ENCODE results near the gene SNX22.
"Not testable (repeated sequence)": the region's sequence is repeated elsewhere in the genome, so short reads cannot be mapped to it uniquely, and the experiment has no call there.

The SNX22 gene

DNA sequence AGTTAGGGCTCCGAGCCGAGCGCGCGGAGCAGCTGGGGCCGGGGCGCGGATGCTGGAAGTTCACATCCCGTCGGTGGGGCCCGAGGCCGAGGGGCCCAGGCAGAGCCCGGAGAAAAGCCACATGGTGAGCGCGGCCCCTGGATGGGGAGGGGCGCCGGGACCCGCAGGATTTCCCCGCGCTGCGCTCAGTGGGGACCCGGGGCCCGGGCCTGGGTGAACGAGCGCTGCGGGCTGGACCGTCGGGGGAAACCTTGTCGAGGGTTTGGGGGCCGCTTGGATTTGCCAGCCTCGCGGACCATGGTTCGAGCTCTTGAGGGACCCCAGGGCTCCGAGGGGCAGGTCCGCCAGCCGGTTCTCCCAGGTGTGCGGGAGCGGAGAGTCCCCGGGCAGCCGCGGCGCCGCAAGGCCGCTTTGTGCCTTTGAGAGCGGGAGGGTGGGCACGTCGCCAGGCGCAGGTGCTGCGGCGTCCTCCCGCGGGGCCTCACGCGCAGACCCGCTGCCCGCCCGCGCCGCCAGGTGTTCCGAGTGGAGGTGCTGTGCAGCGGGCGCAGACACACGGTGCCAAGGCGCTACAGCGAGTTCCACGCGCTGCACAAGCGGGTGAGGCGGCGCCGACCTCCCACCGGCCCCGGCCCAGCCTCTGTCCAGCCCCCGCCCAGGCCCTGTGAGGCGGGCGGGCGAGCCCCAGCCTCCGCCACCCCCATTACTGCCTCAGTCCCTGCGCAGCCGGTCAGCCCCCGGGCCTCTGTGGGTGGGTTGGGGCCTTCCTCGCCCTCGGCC lies at the start of gene SNX22:
Gene SNX22, plus strand, starts transcription at position 5 of the 780 bp plus-strand sequence. Its CDS starts 45 bp downstream, at position 50.
- H3K9me3 Mint-ChIP-seq: no peaks in the 10 kb centered on the region

DNA sequence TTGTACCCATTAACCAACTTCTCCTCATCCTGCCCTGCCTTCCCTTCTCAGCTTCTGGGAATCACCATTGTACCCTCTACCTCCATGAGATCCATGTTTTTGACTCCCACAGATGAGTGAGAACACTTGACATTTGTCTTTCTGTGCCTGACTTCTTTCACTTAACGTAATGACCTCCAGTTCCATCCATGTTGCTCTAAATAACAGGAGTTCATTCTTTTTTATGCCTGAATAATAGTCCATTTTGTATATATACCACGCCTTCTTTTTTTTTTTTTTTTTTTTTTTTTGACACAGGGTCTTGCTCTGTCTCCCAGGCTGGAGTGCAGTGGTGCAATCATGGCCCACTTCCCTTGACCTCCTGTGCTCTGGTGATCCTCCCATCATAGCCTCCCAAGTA lies 49.0 kb upstream of the SNX22 start:
- no peak for DNase-seq (ENCODE audit: low spot score in 2 of 2)
- peaks cover 2% of the 10 kb centered on the region for H3K9me3 Mint-ChIP-seq
- no peak overlapping the region for H3K27ac Mint-ChIP-seq
- peaks cover 25% of the 10 kb centered on the region for H3K4me1 Mint-ChIP-seq
- H3K4me3 Mint-ChIP-seq: no peak overlapping the region
- H3K36me3 Mint-ChIP-seq: peaks cover 7% of the 10 kb centered on the region
- ATAC-seq (ENCODE audit: low read depth): no peak
- no peaks in the 10 kb centered on the region for H3K27me3 Mint-ChIP-seq

More for the DNA sequence above, at the start of gene SNX22:
- H3K4me1 Mint-ChIP-seq: peaks cover 32% of the 10 kb centered on the region
- peak; percentile 16 for ATAC-seq (ENCODE audit: low read depth)
- H3K27ac Mint-ChIP-seq: peak within 1 kb of the TSS; percentile 89
- peak; percentile 40 to 59 for DNase-seq (ENCODE audit: low spot score in 2 of 2)
- peaks cover 12% of the 10 kb centered on the region for H3K36me3 Mint-ChIP-seq
- peak within 1 kb of the TSS; percentile 89 for H3K4me3 Mint-ChIP-seq
- H3K27me3 Mint-ChIP-seq: no peaks in the 10 kb centered on the region

DNA sequence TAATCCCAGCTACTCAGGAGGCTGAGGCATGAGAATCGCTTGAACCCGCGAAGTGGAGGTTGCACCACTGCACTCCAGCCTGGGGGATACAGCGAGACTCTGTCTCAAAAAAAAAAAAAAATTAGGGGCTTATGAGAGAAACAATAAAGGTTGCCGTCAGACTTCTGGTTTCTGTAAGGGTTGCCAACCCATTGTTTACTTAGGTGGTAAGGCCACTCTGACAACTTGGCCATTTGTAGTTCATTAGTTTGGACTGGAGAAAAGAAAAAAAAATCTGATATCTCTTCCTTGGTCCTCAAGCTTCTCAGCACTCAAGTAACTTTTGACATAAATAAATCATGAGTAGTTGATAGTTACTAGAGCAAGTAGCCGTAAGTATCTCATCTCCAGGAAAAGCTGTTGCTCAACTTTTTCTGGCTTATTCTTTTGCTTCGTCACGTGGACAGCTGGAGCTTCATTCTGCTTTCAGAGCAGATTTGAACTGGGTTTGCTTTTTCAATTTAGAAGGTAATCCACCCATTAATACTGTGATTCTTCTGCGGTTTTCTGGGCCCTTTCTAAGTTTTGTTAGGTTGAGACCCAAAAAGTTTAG lies 46.3 kb upstream of the SNX22 start:
- Mint-ChIP-seq H3K27ac (no peak overlapping the region), H3K9me3 (peaks cover 2% of the 10 kb centered on the region), H3K27me3 (no peaks in the 10 kb centered on the region), H3K4me1 (peaks cover 27% of the 10 kb centered on the region), H3K36me3 (peaks cover 7% of the 10 kb centered on the region), H3K4me3 (no peak overlapping the region)
- no peak for DNase-seq (ENCODE audit: low spot score in 2 of 2)
- no peak for ATAC-seq (ENCODE audit: low read depth)

DNA sequence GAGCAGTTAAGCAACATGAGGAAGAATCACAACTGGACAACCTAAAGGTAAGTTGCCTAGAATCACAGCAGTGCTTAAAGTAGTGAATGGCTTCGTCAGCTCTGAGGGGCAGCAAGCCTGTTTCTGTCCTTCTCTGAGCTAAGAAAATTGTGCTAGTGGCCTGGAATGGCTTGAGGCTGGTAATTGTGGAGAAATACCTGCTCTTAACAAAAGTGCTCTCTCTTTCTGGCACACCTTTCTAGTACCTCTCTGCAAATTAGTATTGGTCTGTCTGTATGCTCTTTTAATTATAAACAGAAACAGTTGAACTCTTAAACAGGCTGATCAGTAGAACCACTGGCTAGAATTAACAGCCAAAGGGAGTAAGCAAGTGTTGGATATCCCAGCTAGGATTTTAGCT lies 44.2 kb upstream of the SNX22 start:
- H3K9me3 Mint-ChIP-seq: peaks cover 2% of the 10 kb centered on the region
- H3K27ac Mint-ChIP-seq: no peak overlapping the region
- DNase-seq (ENCODE audit: low spot score in 2 of 2): no peak
- no peak overlapping the region for H3K4me3 Mint-ChIP-seq
- H3K4me1 Mint-ChIP-seq: peaks cover 37% of the 10 kb centered on the region
- H3K27me3 Mint-ChIP-seq: no peaks in the 10 kb centered on the region
- H3K36me3 Mint-ChIP-seq: peaks cover 11% of the 10 kb centered on the region
- ATAC-seq (ENCODE audit: low read depth): no peak

DNA sequence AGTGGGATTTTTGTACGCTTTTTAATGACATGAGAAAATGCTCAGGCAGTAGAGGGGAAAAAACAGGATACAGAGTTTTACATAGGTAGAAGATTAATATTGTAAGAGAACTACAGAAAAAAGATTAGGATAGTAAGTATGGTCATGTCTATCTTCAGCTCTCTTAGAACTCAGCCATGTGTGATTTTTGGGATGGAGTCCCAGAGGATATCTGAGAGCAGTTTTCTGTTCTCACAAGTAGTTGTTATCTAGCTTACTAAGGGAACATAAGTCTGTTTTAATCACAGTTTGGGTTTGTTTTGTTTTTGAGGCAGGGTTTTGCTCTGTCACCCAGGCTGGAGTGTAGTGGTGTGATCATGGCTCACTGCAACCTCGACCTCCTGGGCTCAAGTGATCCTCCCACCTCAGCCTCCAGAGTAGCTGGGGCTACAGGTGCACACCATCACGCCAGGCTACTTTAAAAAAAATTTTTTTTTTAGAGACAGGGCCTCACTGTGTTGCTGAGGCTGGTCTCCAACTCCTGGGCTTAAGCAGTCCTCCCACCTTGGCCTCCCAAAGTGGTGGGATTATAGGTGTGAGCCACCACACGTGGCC lies 41.3 kb upstream of the SNX22 start:
- ATAC-seq (ENCODE audit: low read depth); H3K9me3 Mint-ChIP-seq; H3K4me3 Mint-ChIP-seq; H3K27me3 Mint-ChIP-seq; DNase-seq (ENCODE audit: low spot score in 2 of 2): not testable (repeated sequence)
- Mint-ChIP-seq H3K4me1 (peaks cover 40% of the 10 kb centered on the region), H3K36me3 (peaks cover 21% of the 10 kb centered on the region), H3K27ac (peak overlapping the region; percentile 87)

DNA sequence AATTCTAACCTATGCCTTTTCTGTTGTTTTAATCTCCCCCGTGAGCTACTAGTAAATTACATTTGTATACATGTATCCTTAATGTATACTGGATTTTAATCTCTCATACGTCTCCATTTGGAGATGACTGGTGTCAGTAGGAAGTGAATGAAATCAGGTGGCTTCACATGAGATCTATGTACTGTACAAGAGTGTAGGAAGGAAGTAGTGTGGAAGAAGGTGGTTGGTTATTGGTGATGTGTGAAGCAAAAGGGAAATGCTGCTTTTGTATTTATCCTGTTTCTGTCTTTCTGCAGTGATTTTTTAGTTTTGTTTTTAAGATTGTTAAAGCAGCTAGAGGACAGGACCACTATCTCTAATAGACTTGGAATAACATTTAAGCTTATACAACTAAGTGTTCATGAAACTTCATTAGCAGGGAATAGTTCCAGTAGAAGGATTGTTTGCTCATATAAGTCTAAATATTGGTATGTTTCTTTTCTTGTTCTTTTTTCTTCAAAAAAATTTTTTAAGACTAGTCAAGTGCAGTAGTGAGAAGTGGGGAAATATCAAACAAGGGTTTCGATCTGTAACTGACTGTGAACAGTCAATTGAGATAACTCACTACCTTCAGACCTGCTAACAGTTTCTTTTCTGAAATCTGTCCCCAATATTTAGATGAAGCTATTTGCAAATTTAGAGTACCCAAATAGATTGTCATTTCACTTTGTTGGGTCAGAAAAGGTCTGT lies 40.4 kb upstream of the SNX22 start:
- no peaks in the 10 kb centered on the region for H3K27me3 Mint-ChIP-seq
- peak overlapping the region; percentile 37 for H3K4me3 Mint-ChIP-seq
- DNase-seq (ENCODE audit: low spot score in 2 of 2) (no peak), ATAC-seq (ENCODE audit: low read depth) (peak; percentile 99)
- H3K27ac Mint-ChIP-seq: peak overlapping the region; percentile 87
- H3K9me3 Mint-ChIP-seq: no peaks in the 10 kb centered on the region
- H3K36me3 Mint-ChIP-seq: peaks cover 22% of the 10 kb centered on the region
- H3K4me1 Mint-ChIP-seq: peaks cover 40% of the 10 kb centered on the region

DNA sequence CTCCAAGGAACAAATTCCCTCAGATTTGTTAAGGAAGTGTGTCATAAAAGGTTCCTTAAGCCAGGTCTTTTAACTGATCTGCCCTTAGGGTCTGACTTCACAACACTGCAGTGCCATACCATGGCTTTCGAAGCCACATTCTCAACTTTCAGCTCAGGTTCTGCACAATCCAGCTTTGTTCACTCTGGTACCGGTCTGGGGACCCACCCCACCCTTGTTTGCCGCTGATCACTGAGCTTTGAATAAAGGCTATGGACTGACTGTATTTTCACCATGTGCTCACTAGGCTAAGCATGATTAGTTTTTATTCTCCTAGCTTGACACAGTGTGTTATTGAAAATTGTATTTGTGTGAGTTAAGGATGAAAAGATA lies 39.9 kb upstream of the SNX22 start:
- peaks cover 22% of the 10 kb centered on the region for H3K36me3 Mint-ChIP-seq

DNA sequence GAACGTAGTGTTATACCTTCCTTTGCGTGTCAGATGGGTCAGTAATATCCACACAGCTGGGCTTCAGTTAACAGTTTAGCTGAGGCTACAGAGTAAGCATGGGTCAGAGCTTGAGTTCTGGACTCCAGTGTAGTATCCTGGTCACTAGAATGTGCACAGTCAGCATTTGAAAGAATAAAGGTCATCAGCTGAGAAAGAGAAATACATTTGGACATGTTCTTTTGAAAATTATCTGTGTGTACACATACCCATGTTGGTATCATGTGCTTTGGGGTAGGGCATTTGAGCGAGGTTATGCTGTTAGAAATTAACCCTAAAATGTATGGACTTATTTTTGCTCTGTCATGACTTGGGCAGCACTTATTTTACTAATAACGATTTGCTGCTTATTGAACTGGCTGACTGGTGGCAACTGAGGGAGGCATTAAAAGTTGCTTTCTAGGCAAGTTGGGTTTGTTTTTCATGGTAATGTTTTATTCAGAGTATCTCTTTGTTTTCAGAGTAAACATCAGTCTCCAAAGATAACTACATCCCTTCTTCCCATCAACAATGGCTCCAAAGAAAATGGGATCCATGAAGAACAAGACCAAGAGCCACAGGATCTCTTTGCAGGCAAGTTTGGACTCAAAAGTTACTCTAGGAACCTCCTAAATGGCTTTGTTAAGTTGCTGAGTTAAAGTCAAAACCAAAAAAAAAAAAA lies 39.3 kb upstream of the SNX22 start:
- H3K36me3 Mint-ChIP-seq: peaks cover 24% of the 10 kb centered on the region
- DNase-seq (ENCODE audit: low spot score in 2 of 2) (no peak), ATAC-seq (ENCODE audit: low read depth) (no peak)
- no peaks in the 10 kb centered on the region for H3K9me3 Mint-ChIP-seq
- H3K4me1 Mint-ChIP-seq: peaks cover 30% of the 10 kb centered on the region
- peak overlapping the region; percentile 87 for H3K27ac Mint-ChIP-seq
- H3K4me3 Mint-ChIP-seq: no peak overlapping the region
- no peaks in the 10 kb centered on the region for H3K27me3 Mint-ChIP-seq

More for the DNA sequence above, 39.9 kb upstream of the SNX22 start:
- no peaks in the 10 kb centered on the region for H3K9me3 Mint-ChIP-seq
- ATAC-seq (ENCODE audit: low read depth): no peak
- H3K4me1 Mint-ChIP-seq: peaks cover 35% of the 10 kb centered on the region
- no peaks in the 10 kb centered on the region for H3K27me3 Mint-ChIP-seq
- DNase-seq (ENCODE audit: low spot score in 2 of 2): no peak
- H3K27ac Mint-ChIP-seq: peak overlapping the region; percentile 87
- no peak overlapping the region for H3K4me3 Mint-ChIP-seq

DNA sequence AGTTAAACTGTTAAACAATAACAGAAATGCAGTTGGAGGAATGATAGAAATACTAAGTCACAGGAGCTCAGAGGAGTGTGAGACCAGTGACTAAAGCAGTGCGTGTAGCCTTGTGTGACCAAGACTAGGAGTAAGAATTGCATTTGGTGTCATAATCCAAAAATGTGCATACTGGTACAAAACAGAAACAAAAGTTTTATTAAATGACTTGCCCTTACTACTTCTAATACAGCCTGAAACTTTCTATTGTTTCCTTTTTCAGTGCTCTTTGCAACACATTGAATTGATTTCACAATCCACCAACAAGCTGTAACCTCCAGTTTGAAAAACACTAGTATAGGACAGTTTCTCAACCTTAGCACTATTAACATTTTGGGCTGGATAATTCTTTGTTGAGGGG lies 38.6 kb upstream of the SNX22 start:
- Mint-ChIP-seq H3K4me3 (no peak overlapping the region), H3K9me3 (no peaks in the 10 kb centered on the region), H3K27ac (peak overlapping the region; percentile 87), H3K27me3 (no peaks in the 10 kb centered on the region), H3K4me1 (peaks cover 30% of the 10 kb centered on the region), H3K36me3 (peaks cover 27% of the 10 kb centered on the region)
- ATAC-seq (ENCODE audit: low read depth): no peak
- no peak for DNase-seq (ENCODE audit: low spot score in 2 of 2)

DNA sequence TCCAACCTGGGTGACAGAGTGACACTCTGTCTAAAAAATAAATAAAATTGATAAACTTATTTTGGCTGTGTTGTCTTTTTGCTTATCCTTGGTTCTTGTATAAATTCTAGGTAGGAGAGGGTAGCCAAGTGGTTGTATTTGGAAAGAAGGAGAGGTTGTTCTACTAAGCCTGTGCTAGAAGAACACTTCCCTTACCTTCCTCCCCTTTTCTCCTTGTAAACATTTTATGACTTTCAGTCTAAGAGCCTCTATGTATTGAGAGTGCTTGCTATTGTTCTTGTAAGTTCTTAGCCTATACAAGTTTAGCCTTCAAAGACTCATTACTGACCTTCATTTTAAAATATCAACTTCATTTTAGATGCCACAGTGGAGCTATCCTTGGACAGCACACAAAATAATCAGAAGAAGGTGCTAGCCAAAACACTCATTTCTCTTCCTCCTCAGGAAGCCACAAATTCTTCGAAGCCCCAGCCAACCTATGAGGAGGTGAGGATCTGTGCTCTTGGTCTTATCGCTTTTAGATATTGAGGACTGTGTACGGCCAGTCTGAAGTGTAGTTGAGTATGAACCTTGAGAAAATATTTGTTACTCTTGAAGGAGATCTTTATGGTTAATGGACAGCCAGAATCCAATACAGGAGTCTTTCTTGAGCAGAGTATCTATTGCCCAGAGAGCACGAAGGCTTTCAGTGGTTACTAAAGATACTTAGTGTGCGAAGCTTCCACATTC lies 33.6 kb upstream of the SNX22 start:
- DNase-seq (ENCODE audit: low spot score in 2 of 2): no peak
- Mint-ChIP-seq H3K27ac (no peak overlapping the region), H3K4me1 (peaks cover 6% of the 10 kb centered on the region), H3K9me3 (no peaks in the 10 kb centered on the region), H3K27me3 (no peaks in the 10 kb centered on the region), H3K36me3 (peaks cover 32% of the 10 kb centered on the region), H3K4me3 (no peak overlapping the region)
- ATAC-seq (ENCODE audit: low read depth): no peak

DNA sequence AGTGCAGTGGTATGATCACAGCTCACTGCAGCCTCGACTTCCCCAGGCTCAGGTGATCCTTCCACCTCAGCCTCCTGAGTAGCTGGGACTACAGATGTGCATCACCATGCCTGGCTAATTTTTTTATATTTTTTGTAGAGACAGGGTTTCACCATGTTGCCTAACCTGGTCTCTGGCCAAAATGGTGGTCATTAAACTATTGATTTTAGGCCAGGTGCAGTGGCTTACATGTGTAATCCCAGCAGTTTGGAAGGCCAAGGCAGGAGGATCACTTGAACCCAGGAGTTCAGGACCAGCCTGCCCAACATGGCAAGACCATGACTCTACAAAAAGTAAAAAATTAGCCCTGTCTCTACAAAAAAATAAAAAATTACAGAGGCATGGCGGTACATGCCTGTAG lies 31.2 kb upstream of the SNX22 start:
- H3K27me3 Mint-ChIP-seq; H3K27ac Mint-ChIP-seq; H3K4me1 Mint-ChIP-seq; DNase-seq (ENCODE audit: low spot score in 2 of 2); H3K4me3 Mint-ChIP-seq; H3K9me3 Mint-ChIP-seq; ATAC-seq (ENCODE audit: low read depth): not testable (repeated sequence)
- H3K36me3 Mint-ChIP-seq: peaks cover 31% of the 10 kb centered on the region

DNA sequence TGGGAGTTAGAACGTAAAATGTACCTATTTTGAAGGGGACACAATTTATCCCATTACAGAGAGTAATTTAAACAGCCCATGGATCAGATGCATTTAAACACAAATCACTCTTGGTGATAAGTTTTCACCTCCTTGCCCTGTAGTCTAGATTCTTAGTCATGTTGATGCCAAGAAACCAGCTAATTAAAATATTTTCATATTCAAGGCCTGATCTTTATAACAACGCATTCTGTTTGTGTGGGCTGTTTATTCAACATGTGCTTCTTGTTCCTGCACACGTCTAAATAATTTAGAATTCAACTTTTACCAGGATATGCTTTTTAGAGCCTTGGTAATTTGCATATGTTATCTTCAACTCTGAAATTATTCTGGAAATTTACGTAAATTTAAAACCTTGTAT lies 29.9 kb upstream of the SNX22 start:
- H3K27ac Mint-ChIP-seq: no peak overlapping the region
- ATAC-seq (ENCODE audit: low read depth) (no peak), DNase-seq (ENCODE audit: low spot score in 2 of 2) (no peak)
- no peaks in the 10 kb centered on the region for H3K9me3 Mint-ChIP-seq
- no peaks in the 10 kb centered on the region for H3K4me1 Mint-ChIP-seq
- H3K36me3 Mint-ChIP-seq: peaks cover 34% of the 10 kb centered on the region
- H3K27me3 Mint-ChIP-seq: no peaks in the 10 kb centered on the region
- no peak overlapping the region for H3K4me3 Mint-ChIP-seq

DNA sequence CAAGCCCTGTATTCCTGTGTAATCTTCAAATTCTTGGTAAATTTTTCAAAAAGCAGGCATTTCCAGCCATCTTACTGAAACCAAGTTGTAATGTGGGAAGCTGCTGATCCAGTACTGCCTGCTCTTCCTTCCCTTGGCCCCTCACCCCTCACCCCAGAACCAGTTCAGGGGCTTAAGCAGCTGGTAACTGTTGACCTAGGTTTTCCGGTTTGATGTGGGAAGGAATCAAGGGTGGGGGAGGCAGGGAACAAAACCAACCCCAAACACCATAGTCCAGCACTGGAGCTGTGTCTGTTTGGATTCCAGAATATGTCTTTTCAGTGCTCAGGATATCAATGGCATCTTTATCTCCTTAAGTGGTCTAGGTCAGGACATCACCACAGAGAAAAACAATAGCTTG lies 29.1 kb upstream of the SNX22 start:
- H3K27me3 Mint-ChIP-seq: no peaks in the 10 kb centered on the region
- no peak overlapping the region for H3K27ac Mint-ChIP-seq

More for the DNA sequence above, 29.1 kb upstream of the SNX22 start:
- Mint-ChIP-seq H3K4me3 (no peak overlapping the region), H3K4me1 (no peaks in the 10 kb centered on the region), H3K36me3 (peaks cover 32% of the 10 kb centered on the region), H3K9me3 (no peaks in the 10 kb centered on the region)
- DNase-seq (ENCODE audit: low spot score in 2 of 2) (no peak), ATAC-seq (ENCODE audit: low read depth) (no peak)
